NCI-H146 treated with DMSO at 0.1 percent for 48 hours (cell line): Measurements from ENCODE around the gene MFAP1.
"Not testable (repeated sequence)": the region's sequence is repeated elsewhere in the genome, so short reads cannot be mapped to it uniquely, and the experiment has no call there.

Experiments used
- DNase-seq: peaks from one replicate; lab custom pipeline; 2025; ENCODE audit not compliant: unreplicated experiment; lab: John Stamatoyannopoulos, UW

MFAP1 gene

DNA sequence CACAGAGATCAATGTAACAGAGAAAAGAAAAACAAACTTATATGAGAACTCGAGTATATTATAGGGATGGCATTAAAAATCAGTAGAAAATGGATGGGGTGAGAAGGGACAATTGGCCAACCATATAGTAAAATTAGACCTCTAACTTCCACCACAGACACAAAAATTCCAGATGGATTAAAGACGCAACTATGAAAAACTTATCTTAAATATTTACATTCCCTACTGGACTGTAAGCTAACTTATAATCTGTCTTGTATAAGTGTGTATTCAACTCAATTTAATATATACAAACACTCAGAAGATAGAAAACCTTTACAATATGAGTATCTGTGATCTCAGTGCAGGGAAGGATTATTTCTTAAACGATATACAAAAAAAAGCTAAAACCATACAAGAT lies 3.0 kb downstream of the MFAP1 start:
- DNase-seq: no peak

DNA sequence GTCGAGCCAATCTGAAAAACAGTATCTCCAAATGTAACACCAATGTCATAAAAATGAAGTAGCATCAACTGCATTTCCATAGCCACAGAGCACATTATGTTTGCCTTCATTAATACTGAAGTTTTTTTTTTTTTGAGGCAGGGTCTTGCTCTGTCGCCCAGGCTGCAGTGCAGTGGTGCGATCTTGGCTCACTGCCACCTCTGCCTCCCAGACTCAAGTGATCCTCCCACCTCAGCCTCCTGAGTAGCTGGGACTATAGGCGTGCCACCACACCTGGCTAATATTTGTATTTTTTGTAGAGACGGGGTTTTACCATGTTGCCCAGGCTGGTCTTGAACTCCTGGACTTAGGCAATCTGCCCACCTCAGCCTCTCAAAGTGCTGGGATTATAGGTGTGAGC lies 9.4 kb downstream of the MFAP1 start:
- DNase-seq: not testable (repeated sequence)

DNA sequence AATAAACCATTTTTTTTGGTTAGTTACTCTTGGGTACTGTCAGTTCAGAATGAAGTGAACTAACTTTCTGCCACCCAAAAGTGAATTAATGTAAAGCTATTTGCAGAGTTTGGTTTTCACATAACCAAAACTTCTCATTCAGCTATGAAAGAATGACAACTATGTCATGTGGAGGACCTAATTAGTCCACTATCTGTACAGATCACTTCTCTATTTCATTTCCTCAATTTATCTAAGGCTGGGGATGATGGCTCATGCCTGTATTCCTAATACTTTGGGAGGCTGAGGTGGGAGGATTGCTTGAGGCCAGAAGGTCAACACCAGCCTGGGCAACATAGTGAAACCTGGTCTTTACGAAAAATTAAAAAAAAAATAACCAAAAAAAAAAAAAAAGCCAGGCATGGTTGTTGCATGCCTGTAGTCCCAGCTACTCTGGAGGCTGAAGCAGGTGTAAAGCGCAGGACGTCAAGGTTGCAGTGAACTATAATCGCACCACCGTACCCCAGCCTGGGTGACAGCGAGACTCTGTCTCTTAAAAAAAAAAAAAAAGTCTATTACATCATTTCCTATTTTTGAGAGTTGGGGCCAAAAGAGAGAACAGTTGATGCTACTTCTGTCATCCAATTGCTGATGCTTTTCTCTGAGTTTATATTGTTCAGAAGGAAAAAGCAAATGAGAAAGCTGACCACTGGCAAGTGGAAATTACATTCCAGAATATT lies 15.4 kb downstream of the MFAP1 start:
- no peak for DNase-seq

DNA sequence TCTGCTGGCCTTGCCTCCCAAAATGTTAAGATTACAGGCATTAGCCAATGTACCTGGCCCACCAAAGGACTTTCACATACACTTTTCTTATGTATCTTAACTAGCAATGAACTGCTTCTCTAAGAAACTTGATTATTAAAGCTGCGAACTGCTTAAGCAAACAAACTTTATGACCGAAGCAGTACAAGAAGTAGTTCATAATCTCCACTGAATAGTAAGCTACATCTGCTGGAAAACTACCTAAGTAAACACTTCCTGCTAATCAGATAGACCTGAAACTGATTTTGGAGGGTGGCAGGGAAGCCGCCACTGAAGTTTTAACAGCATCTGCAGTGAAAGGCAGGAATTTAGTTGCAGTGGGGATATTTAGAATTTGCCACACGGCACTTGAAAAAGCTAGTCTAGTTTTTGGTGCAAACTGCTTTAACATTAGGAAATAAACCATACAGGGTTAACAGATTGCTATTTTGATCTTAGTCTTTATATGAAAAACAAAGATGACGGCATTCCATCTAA lies 16.0 kb downstream of the MFAP1 start:
- no peak for DNase-seq

DNA sequence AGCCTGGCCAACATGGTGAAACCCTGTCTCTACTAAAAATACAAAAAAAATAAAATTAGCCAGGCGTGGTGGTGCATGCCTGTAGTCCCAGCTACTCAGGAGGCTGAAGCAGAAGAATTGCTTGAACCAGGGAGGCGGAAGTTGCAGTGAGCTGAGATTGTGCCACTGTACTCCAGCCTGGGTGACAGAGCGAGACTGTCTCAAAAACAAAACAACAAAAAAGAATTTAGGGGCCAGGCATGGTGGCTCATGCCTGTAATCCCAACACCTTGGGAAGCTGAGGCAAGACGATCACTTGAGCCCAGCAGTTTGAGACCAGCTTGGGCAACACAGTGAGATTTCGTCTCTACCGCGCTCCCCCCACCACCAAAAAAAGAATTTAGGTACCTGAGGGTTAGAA lies 21.8 kb downstream of the MFAP1 start:
- not testable (repeated sequence) for DNase-seq

DNA sequence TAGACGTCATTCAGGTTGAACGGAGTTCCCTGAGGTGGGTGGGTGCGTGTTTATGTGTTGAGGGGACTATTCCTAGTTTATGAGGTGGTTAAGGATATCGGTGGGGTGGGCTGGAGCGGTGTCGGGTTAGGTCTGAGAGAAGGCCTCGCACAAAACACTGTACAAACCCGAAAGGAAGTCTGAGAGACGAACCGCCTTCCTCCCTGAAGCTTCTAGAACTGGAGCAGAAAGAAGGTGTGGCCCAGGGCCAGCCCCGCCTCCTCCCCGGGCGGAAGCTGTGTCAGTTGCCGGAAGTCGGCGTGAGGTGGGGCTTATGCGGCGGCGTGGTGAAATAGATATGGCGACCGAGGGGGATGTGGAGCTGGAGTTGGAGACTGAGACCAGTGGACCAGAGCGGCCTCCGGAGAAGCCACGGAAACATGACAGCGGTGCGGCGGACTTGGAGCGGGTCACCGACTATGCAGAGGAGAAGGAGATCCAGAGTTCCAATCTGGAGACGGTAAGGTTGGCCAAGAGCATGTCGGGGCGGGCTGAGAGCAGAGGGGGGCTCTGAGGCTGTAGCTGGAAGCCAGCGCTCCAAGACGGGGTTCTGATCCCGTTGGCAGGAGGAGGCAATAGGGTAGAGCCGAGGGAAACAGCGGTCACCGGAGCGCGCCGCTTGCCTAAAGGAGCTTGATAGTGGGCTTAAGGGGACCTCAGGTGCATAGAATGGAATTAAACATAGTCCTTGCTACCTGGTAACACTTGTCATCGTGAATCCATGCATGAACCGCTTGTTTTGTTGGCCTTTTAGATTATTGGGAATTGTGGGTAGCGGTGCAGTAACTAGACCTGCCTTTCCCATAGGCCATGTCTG lies 24.0 kb downstream of the MFAP1 start, which contains the start of gene HYPK:
Gene HYPK (plus strand): TSS at position 314 of the 856 bp plus-strand sequence. CDS start 24 bp downstream, at position 338.
- peak; percentile 26 for DNase-seq

DNA sequence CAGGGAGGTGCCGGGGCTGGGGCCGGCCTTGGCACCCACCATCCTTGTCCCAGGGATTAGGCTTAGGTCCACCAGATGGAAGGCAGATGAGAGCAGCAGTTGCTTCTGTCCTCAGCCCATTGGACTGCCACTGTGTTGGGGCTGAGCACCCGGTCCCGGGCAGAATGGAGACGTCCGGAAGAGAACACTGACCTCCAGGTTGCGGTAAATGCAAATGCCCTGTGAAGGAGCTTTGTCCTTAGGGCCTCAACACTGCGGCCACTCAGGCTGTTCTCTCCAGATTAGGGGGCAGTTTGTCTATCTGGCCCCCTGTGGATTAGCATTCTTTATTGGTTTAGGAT lies 24.6 kb downstream of the MFAP1 start, which contains the start of gene SERINC4:
Gene SERINC4 (minus strand): TSS at position 276 of the 341 bp plus-strand sequence. CDS start 234 bp downstream, at position 42.
- no peak for DNase-seq

DNA sequence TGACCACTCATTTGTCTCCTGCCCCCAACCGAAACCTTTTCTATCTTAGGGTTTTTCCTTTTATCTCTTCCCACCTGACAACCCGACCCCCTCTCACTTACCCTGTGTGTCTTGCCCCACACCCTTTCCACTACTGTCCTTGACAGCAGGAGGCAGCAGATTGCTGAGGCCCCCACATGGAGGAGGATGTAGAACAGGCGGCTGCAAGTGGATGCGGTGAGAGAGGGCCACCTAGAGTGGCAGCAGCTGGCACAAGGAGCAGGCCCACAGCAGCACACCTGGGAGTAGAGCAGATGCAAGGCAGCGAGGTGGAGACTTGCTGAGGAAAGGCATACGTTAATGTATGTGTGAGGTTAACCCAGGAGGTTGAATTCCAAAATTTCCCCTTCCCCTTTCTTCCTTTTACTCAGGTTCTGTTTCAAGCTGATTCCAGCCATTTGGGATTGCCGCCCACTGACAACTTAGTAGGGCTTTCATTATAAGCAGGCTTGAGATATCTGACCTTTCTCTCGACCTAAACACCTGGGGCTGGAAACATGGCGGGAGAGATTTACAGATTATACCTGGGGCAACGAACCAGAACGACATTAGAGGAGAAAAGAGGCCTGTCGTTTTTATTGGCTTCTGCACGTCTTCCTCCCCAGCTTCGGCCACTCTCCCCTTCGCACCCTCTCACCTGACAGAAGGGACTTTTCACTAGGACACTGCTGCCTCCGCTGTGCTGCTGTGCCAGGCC lies 25.1 kb downstream of the MFAP1 start:
- peak; percentile 68 for DNase-seq

DNA sequence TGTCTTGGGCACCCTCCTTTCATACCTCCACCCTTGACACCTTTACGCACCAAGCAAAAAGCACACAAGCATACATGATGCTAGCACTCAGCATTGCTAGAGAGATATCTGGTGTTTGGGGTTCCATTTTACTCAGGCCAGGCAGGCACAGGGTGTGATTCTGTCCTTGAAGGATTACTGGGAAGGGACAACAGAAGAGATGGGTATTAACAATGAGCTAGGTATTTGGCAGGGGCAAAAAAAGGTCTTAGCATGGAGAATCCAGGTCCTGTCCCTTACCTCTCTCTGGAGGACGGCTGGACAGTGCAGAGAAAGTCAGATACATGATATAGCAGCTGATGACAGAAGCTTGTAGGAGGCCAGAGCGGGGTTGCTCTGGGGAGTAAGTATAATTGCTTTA lies 27.9 kb downstream of the MFAP1 start:
- no peak for DNase-seq

DNA sequence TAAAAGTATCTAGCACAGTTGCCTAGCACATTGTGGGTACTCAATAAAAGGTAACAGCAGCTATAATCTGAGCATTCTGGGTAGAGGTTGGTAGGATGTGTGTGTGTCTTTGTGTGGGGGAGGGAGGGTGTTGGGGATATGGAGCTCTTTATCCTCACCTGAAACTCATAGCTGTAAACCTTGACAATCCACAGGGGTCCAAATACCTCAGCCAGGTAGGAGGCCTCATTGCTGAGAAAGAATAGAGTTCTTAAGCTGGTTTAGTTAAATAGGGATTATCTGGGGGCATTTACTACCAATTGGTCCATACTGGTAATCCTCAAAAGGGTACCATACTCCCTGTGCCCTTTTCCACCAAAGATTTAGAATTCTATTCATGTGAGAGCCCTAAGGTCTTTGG lies 28.5 kb downstream of the MFAP1 start:
- DNase-seq: no peak

DNA sequence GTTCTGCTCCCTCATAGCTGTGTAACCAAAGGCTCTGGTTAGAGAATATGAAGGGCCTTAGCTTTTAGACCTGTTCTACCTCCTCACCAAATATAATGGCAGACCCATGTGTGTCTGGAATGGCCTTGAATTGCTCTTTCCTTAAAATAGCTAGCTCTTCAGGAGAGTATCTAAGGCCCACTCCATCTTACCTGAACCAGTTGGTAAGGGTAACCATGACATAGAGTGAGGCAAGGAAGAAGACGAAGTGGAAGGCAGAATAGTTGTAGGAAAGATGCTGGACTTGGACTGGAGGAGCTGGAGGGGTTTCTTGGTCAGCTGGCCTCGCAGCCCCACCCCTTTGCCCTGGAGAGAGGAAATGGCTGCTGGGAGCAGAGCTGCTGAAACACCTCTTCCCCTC lies 29.3 kb downstream of the MFAP1 start:
- DNase-seq: no peak

DNA sequence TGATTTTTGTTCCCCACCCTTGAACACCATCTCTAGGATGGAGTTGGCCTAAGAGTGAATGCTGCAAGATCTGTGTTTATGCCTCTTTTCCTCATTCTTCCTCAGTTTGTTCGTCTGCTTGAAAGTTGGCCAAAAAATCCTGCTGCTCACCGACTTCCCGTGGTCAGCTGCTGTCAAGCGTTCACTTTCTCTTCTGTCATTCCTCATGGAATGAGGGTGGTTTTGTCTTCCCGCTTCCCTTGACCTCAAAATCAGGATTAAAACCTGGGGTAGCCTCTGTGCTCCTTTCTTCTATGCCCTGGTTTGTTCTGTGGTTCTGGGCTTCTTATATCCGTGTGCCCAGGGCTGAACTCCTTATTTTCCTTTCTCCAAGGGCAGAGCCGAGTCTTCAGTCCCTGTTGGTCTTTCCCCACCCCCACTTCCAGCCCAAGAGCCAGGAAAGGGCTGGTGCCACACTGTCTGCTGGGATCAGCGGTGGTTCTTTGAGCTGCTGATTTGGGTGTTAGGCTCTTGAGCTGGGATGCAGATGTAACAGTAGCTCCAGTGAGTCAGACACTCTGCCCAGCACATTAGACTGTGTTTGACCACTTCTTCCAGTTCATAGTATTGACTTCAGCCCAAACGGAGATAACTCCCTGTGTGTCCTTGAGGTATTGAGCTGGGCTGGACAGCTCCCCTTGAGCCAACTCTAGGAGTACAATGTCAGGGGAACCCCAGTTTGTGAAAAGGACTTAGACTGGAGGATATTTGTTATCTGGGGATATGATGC lies 30.0 kb downstream of the MFAP1 start:
- no peak for DNase-seq

DNA sequence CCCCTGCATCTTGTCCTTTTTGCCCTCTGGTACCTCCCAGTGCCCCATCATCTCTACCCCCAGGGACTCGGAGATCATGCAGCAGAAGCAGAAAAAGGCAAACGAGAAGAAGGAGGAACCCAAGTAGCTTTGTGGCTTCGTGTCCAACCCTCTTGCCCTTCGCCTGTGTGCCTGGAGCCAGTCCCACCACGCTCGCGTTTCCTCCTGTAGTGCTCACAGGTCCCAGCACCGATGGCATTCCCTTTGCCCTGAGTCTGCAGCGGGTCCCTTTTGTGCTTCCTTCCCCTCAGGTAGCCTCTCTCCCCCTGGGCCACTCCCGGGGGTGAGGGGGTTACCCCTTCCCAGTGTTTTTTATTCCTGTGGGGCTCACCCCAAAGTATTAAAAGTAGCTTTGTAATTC lies 30.8 kb downstream of the MFAP1 start:
- no peak for DNase-seq

DNA sequence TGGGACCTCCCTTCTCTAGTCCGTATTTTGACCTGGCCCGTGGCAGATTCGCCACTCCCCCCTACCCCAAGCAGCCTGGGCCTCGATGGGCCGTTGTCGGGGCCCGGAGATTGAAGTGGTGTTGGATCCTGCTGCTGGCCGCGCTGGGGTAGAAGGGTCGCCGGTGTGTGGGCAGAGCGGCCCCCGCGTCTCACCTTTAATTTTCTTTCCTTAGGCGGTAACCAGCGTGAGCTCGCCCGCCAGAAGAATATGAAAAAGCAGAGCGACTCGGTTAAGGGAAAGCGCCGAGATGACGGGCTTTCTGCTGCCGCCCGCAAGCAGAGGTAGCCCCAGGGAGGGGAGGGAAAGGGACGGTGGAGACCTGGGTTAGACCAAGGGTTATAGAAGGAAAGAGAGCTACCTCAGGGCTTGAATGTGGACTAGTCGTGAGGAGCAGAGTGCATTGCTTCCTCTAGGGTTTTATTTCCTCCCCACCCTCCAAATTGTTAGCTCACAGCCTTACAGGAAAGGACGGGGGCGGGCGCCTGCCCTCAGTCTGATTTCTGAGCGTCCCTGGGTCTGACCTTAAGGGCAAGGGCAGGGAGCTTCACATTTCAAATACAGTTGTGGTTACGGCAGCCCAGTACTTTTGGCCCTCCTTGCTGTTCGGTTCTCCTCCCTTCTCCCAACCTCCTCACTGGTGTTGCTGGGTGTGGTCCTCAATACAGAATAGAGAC lies 31.6 kb downstream of the MFAP1 start:
- DNase-seq: no peak

DNA sequence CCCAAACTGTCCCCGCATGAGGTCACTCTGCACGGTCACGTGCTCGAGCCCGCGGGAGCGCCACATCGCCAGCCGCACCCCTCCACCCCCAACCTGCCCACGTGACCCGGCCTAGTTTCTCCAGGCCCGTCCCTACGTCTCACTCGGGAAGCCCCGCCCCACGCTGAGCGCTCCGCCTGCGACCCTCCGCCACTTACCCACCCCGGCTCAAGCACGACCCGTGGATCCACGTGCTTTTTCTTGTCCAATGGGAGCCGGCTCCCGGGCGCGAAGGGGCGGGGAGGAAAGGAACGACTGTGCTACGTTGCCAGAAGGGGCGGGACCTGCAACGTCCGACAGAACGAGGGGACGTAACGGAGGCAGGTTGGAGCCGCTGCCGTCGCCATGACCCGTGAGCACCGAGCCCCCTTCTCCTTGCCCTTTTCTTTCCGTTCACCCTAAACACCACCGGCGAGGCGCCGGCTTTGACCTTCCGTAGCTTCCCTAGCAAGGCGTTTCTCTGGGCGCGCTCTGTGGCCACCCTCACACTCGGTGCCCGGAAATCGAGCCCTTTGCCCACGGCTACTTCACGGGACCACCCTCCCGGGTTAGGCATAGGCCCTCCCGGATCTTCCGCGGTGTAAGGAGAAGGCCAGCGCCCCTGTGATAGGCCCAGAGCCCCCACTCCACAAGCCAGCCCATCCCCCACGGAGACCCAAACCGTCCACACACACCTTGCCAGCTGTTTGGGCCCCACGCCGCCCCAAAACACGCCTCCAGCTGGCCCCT lies 32.3 kb downstream of the MFAP1 start, which contains the start of gene SERF2:
Gene SERF2 (plus strand): TSS at position 328 of the 768 bp plus-strand sequence. CDS start 57 bp downstream, at position 385.
- DNase-seq: peak; percentile 87

DNA sequence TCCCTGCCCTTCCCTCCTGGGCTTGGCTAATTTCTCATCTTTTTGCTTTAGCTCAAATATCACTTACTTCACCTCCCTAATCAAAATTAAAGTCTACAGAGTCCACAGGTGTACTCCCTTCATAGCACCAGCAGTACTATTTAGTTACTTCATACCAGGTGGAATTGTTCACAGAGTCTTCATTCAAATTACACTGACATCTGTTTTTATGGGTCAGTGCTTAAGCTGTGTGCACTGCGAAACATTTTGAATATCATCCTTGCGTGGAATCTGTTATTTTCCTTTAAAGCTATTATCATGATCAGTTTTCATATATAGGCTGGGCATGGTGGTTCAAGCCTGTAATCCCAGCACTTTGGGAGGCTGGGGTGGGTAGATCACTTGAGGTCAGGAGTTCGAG lies 35.1 kb downstream of the MFAP1 start:
- no peak for DNase-seq

DNA sequence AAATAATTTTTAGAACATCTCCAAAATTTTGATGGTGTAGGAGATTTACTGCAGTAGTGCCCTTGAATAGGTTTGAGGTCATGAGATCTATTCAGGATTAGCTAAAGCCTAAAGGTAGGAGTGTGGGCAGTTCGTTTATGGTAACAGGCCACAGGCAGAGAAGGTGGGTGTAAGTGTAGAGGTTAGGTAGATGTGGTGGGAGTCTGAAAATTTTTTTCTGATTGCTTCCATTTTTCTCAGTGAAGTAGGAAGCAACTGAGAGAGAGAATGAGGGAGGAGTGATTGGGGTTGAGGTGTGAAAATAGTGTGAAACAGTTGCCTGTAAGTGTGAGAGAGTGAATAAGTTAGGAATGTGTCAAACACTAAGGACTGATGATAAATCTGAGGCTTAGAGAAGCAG lies 45.5 kb downstream of the MFAP1 start:
- DNase-seq: no peak

DNA sequence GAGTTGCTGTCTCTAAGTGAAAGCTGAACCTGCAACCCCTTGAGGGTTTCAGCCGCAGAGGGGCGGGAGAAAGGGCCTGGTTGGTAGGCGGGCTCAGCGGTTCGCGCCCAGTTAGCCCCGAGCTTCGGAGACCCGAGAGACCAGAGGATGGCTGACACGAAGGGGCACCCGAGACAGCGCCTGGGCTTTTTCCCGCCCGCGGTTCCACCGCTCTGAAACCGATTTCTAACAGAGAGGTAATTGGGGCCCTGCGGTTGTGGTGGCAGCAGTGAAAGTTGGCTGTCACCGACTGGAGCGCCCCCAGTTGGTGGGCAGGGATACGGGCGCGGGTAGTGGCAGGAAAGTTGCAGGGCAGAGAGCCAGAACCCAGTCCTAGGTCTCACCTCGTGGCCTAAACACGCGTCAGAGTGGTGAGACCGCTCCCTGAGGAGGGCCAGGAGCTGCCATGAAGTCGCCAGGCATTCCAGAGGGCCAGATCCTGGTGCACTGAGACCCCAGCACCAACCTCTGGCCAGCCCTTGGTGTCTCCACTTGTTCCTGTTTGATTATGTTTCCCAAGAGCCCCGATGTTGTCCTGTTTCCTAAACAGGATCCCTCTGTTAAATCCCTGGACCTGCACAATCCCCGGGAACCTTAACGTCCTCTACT lies 47.1 kb downstream of the MFAP1 start:
- DNase-seq: peak; percentile 56
